GM12878 (cell line): ENCODE results near the gene RAB31. TPM values are rescaled to one million over a fixed set of nuclear protein-coding genes. Genes with fewer than 3 reads are reported as not detected.

Experiments
- ATAC-seq: fragments of 200-7000 bp; cut with Tn5 transposase; 3 replicates; pipeline ENCODE4 v1.9.1; 2020; ENCODE audit warnings: mild to moderate bottlenecking, moderate library complexity
- BruUV-seq: library from RNA; stranded (reverse); fragments of 400-500 nt; replicated peaks from 2 replicates; lab custom pipeline; 2021; lab: Mats Ljungman, UMichigan
- CTCF ChIA-PET: fragments of 300-600 bp; sonication (Branson Sonifier 250); formaldehyde crosslinking; extraction: SDS; loops from one replicate; lab custom pipeline; 2021; ENCODE audit warnings: inconsistent platforms; lab: Yijun Ruan, JAX
- POLR2A ChIA-PET: fragments of 350-600 bp; formaldehyde crosslinking; extraction: SDS; loops from one replicate; lab custom pipeline; 2021; ENCODE audit warnings: inconsistent platforms; lab: Charles Lee
- RAD21 ChIA-PET: fragments of 300-600 bp; sonication (Branson Sonifier 250); formaldehyde crosslinking; loops from one replicate; lab custom pipeline; 2023; ENCODE audit warnings: antibody characterized with exemption; ENCODE audit not compliant: unreplicated experiment; lab: Charles Lee
- SMC1A ChIA-PET: fragments of 300-600 bp; sonication (Branson Sonifier 250); formaldehyde crosslinking; loops from one replicate; lab custom pipeline; 2023; ENCODE audit not compliant: unreplicated experiment, uncharacterized antibody; lab: Charles Lee
- DNase-seq: peaks from one replicate; pipeline ENCODE4 v3.0.0-alpha.2; 2011; ENCODE audit warnings: low read depth, low spot score
- FAIRE-seq: peaks from 3 replicates; lab custom pipeline; 2011; peaks lifted over from hg19 to GRCh38; lab: Jason Lieb, UNC
- H2AFZ ChIP-seq: 2 replicates; pipeline ENCODE4 v1.6.0; 2011; ENCODE audit warnings: low read depth, low read length, control low read depth; ENCODE audit not compliant: control insufficient read depth
- H3K27ac ChIP-seq: 2 replicates; pipeline ENCODE4 v1.5.1; 2011; ENCODE audit warnings: control low read depth; ENCODE audit not compliant: control insufficient read depth, insufficient read depth
- H3K27me3 ChIP-seq, 2 experiments: replicated peaks in 1 of 2; 2 replicates each; pipeline versions ENCODE4 v1.6.0 to v1.6.1; 2011; ENCODE audit warnings: low read length in 1 of 2; ENCODE audit not compliant: control insufficient read depth in 2 of 2, insufficient read depth in 2 of 2
- H3K36me3 ChIP-seq, 2 experiments: 2 replicates each; pipeline ENCODE4 v1.5.1; 2011; ENCODE audit warnings: low read length in 1 of 2; ENCODE audit not compliant: control insufficient read depth in 2 of 2, insufficient read depth in 2 of 2
- H3K4me1 ChIP-seq: 2 replicates; pipeline ENCODE4 v1.6.1; 2011; ENCODE audit warnings: mild to moderate bottlenecking, low read length, moderate library complexity, mixed read lengths; ENCODE audit not compliant: control insufficient read depth, insufficient read depth
- H3K4me2 ChIP-seq: 2 replicates; pipeline ENCODE4 v1.6.0; 2011; ENCODE audit warnings: control low read depth; ENCODE audit not compliant: control insufficient read depth, insufficient read depth
- H3K4me3 ChIP-seq: fragments of 200-600 bp; sonication (generic); 2 replicates; pipeline ENCODE4 v1.5.1; 2016
- H3K79me2 ChIP-seq: 2 replicates; pipeline ENCODE4 v1.6.0; 2011; ENCODE audit warnings: low read length; ENCODE audit not compliant: control insufficient read depth, insufficient read depth
- H3K9ac ChIP-seq: 2 replicates; pipeline ENCODE4 v1.8.0; 2011; ENCODE audit warnings: low read length, control low read depth, mixed read lengths; ENCODE audit not compliant: control insufficient read depth, insufficient read depth
- H3K9me3 ChIP-seq: replicated peaks from 3 replicates; pipeline ENCODE4 v1.5.1; 2011; ENCODE audit warnings: mild to moderate bottlenecking, low read length; ENCODE audit not compliant: control insufficient read depth, insufficient read depth
- H4K20me1 ChIP-seq: 2 replicates; pipeline ENCODE4 v1.6.0; 2011; ENCODE audit not compliant: control insufficient read depth, insufficient read depth
- BCL11A ChIP-seq: IDR thresholded peaks from 2 replicates; pipeline ENCODE4 v1.6.1; 2011; ENCODE audit warnings: low read depth, low read length
- BMI1 ChIP-seq: fragments of 450-650 bp; IDR thresholded peaks from 2 replicates; pipeline ENCODE4 v1.6.1; 2016; ENCODE audit warnings: mild to moderate bottlenecking, moderate library complexity, borderline replicate concordance
- CEBPZ ChIP-seq: fragments of 150-350 bp; IDR thresholded peaks from 2 replicates; pipeline ENCODE4 v1.6.1; 2016; ENCODE audit warnings: low read depth, low read length
- IRF4 ChIP-seq: IDR thresholded peaks from 2 replicates; pipeline ENCODE4 v1.6.1; 2011; ENCODE audit warnings: low read depth, low read length
- MAX ChIP-seq: IDR thresholded peaks from 2 replicates; pipeline ENCODE4 v1.6.1; 2012; ENCODE audit warnings: low read depth, low read length, improper control_type of control experiment
- in situ Hi-C: fragments of 300-500 bp; cut with MboI; formaldehyde crosslinking; loops from 9 replicates; pipeline ENCODE4 v1.14.3; 2018; ENCODE audit warnings: mixed read lengths
- intact Hi-C: fragments of 100-400 bp; cut with micrococcal nuclease; formaldehyde crosslinking; loops from one replicate; pipeline ENCODE4 v1.14.2; 2022; ENCODE audit not compliant: unreplicated experiment
- polyA plus RNA-seq, 11 experiments: library from polyadenylated mRNA; depleted of rRNA in 4 of 11; unstranded in 6 of 11; stranded (reverse) in 5 of 11; fragments of >200 nt; fragmentation: Nextera tagmentation in 4 of 11; fragmentation: Illumina TruSeq in 1 of 11; extraction: Ambion mirVana in 4 of 11; extraction: Trizol in 1 of 11; gene quantifications; 1 replicate in 1 of 11; 2 replicates in 10 of 11; pipeline versions ENCODE4 v1.2.1 to v1.2.3, GENCODE V29; 2011 to 2016; ENCODE audit warnings: inconsistent platforms in 2 of 11, missing spikeins in 2 of 11, low read depth in 1 of 11
- total RNA-seq, 4 experiments: library from RNA; depleted of rRNA in 3 of 4; stranded (reverse); fragments of >200 nt in 3 of 4; fragmentation: Illumina TruSeq in 1 of 4; extraction: Trizol in 1 of 4; gene quantifications; 2 replicates each; pipeline versions ENCODE4 v1.2.1 to v1.2.3, GENCODE V29; 2013 to 2021
- TF ChIP-seq, protein P1 (sequence below): fragments of 450-650 bp; formaldehyde crosslinking; IDR thresholded peaks from 2 replicates; pipeline ENCODE4 v1.4.0; 2020; ENCODE audit warnings: mild to moderate bottlenecking, moderate library complexity

RAB31 gene
- total and polyA plus RNA-seq, 10 of the 15 experiments (the other 5 are each of a cell fraction or from before 2014, with no cell fraction given): 0.80 to 23.3 (median 12.2) TPM

- TF ChIP-seq, protein P1, sequence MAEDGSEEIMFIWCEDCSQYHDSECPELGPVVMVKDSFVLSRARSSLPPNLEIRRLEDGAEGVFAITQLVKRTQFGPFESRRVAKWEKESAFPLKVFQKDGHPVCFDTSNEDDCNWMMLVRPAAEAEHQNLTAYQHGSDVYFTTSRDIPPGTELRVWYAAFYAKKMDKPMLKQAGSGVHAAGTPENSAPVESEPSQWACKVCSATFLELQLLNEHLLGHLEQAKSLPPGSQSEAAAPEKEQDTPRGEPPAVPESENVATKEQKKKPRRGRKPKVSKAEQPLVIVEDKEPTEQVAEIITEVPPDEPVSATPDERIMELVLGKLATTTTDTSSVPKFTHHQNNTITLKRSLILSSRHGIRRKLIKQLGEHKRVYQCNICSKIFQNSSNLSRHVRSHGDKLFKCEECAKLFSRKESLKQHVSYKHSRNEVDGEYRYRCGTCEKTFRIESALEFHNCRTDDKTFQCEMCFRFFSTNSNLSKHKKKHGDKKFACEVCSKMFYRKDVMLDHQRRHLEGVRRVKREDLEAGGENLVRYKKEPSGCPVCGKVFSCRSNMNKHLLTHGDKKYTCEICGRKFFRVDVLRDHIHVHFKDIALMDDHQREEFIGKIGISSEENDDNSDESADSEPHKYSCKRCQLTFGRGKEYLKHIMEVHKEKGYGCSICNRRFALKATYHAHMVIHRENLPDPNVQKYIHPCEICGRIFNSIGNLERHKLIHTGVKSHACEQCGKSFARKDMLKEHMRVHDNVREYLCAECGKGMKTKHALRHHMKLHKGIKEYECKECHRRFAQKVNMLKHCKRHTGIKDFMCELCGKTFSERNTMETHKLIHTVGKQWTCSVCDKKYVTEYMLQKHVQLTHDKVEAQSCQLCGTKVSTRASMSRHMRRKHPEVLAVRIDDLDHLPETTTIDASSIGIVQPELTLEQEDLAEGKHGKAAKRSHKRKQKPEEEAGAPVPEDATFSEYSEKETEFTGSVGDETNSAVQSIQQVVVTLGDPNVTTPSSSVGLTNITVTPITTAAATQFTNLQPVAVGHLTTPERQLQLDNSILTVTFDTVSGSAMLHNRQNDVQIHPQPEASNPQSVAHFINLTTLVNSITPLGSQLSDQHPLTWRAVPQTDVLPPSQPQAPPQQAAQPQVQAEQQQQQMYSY (CRISPR knock-in tag): no peak
Measured at GRCh38 chr18:9907867-9908266, 199.8 kb downstream of the RAB31 start (continued).

GRCh38 chr18:9910071-9910470 lies 202.0 kb downstream of the RAB31 start:
- ChIA-PET RAD21 (no interaction called here), POLR2A (no interaction called here), CTCF (no interaction called here), SMC1A (interaction anchor here (0.6 kb wide), 1 partner anchor 1131 kb away, joined by 3 read pairs; no protein-coding TSS in a partner anchor)
- H3K27ac ChIP-seq: no peak overlapping the region
- no peak overlapping the region for H3K4me2 ChIP-seq
- no peaks in the 10 kb centered on the region; a peak in 1 of 4 replicates for H3K27me3 ChIP-seq
- BruUV-seq: no TSS peak
- no peaks in the 10 kb centered on the region for H3K36me3 ChIP-seq
- H3K4me3 ChIP-seq: no peak overlapping the region
- no peaks in the 10 kb centered on the region; the same call in 2 of the 3 replicates for H3K9me3 ChIP-seq
- no peak for TF ChIP-seq BCL11A
- no peak for TF ChIP-seq IRF4
- no peak for TF ChIP-seq MAX
- no peak for TF ChIP-seq BMI1
- no peak for TF ChIP-seq CEBPZ
- TF ChIP-seq, protein P1 (CRISPR knock-in tag): no peak
- H3K9ac ChIP-seq: no peak overlapping the region
- intact Hi-C loops: no loop called here
- no peak for FAIRE-seq
- ATAC-seq: no peak
- H3K4me1 ChIP-seq: no peaks in the 10 kb centered on the region
- H4K20me1 ChIP-seq: no peaks in the 10 kb centered on the region
- no peak overlapping the region for H2AFZ ChIP-seq
- DNase-seq: no peak
- peaks cover 12% of the 10 kb centered on the region for H3K79me2 ChIP-seq
- in situ Hi-C loops: loop anchor here (25.0 kb wide), 2 partner anchors 298 to 1298 kb away; partner anchors contain the start of genes PPP4R1 and RAB12
